BJ (cell line): ENCODE results near the gene NID1. TPM values are rescaled to one million over a fixed set of nuclear protein-coding genes. Genes with fewer than 3 reads are reported as not detected.

ENCODE experiments used
- CTCF ChIA-PET: fragments of 350-600 bp; formaldehyde crosslinking; extraction: SDS; loops from one replicate; lab custom pipeline; 2021; ENCODE audit warnings: antibody characterized with exemption, inconsistent platforms; lab: Yijun Ruan, JAX
- POLR2A ChIA-PET: fragments of 300-600 bp; sonication (Branson Sonifier 250); formaldehyde crosslinking; extraction: SDS; loops from one replicate; lab custom pipeline; 2021; ENCODE audit warnings: antibody characterized with exemption; lab: Charles Lee
- DNase-seq: peaks from one replicate; pipeline ENCODE4 v3.0.0-alpha.2; 2011; ENCODE audit warnings: low read depth
- H3K27me3 ChIP-seq: 2 replicates; pipeline ENCODE4 v1.6.0; 2011; ENCODE audit warnings: low read length; ENCODE audit not compliant: control insufficient read depth, insufficient read depth
- H3K36me3 ChIP-seq: 2 replicates; pipeline ENCODE4 v1.5.1; 2011; ENCODE audit warnings: low read length; ENCODE audit not compliant: control insufficient read depth, insufficient read depth
- H3K4me3 ChIP-seq: 2 replicates; pipeline ENCODE4 v1.5.1; 2011; ENCODE audit warnings: low read depth, mild to moderate bottlenecking, control low read depth, low read length
- polyA plus RNA-seq: library from polyadenylated mRNA; depleted of rRNA; stranded (reverse); fragments of >200 nt; gene quantifications from 2 replicates; pipeline ENCODE4 v1.2.3, GENCODE V29; 2011
- TF ChIP-seq, protein P1 (sequence below): IDR thresholded peaks from 2 replicates; pipeline ENCODE4 v1.5.1; 2011; ENCODE audit warnings: low read depth, mild to moderate bottlenecking, control low read depth, inconsistent platforms, low read length, moderate library complexity; ENCODE audit not compliant: insufficient read depth

The NID1 gene
- polyA plus RNA-seq, 1 experiment: 182 TPM

DNA sequence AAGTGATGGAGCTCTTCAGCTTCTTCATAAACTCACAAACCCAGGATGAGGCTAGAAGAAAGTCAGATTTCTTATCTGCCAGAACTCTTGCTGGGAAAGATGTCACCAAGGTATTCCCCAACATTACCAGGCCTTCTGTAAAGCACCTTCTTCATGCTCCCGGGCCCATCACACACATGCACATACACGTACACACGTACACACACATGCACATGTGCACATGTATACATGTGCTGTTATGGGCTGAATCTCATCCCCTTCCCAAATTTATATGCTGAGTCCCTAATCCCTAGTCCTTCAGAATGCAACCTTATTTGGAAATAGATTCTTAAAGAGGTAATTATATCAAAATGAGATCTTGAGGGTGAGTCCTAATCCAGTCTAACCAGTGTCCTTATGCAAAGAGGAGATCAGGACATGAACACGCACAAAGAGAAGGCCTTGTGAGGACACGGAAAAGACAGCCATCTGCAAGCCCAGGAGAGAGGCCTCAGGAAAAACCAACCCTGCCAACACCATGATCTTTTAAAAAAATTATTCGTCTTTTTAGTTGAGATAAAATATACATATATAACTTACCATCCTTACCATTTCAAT, 121.8 kb downstream of the NID1 start:
- H3K4me3 ChIP-seq: no peak overlapping the region
- TF ChIP-seq, protein P1, sequence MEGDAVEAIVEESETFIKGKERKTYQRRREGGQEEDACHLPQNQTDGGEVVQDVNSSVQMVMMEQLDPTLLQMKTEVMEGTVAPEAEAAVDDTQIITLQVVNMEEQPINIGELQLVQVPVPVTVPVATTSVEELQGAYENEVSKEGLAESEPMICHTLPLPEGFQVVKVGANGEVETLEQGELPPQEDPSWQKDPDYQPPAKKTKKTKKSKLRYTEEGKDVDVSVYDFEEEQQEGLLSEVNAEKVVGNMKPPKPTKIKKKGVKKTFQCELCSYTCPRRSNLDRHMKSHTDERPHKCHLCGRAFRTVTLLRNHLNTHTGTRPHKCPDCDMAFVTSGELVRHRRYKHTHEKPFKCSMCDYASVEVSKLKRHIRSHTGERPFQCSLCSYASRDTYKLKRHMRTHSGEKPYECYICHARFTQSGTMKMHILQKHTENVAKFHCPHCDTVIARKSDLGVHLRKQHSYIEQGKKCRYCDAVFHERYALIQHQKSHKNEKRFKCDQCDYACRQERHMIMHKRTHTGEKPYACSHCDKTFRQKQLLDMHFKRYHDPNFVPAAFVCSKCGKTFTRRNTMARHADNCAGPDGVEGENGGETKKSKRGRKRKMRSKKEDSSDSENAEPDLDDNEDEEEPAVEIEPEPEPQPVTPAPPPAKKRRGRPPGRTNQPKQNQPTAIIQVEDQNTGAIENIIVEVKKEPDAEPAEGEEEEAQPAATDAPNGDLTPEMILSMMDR: no peak
- ChIA-PET CTCF (interaction anchor here (1.0 to 4.2 kb wide), 2 partner anchors 17 to 29 kb away, joined by 3 to 23 read pairs; no protein-coding TSS in a partner anchor), POLR2A (interaction anchor here (0.6 kb wide), 1 partner anchor 110 kb away, joined by 4 read pairs; no protein-coding TSS in a partner anchor)
- no peaks in the 10 kb centered on the region for H3K36me3 ChIP-seq
- DNase-seq: no peak
- no peaks in the 10 kb centered on the region for H3K27me3 ChIP-seq

DNA sequence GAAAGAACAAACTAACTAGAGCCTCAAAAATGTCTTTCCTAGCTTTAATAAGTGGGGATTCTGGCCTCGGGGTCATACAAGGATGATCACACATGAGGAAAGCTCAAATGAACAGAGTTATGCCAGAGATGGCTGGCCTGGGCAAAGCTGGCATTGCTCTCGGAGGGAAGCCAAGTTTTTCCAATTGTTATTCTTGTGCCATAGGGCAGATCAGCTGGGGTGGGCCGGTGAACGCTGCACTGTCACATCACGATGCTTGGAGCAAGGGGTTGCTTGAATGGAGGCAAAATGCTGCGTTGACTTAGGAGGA, 122.3 kb downstream of the NID1 start:
- ChIA-PET POLR2A (interaction anchor here (0.6 kb wide), 1 partner anchor 110 kb away, joined by 4 read pairs; no protein-coding TSS in a partner anchor), CTCF (interaction anchor here (0.7 to 4.2 kb wide), 3 partner anchors 18 to 37 kb away, joined by 3 to 23 read pairs (median 3); no protein-coding TSS in a partner anchor)

DNA sequence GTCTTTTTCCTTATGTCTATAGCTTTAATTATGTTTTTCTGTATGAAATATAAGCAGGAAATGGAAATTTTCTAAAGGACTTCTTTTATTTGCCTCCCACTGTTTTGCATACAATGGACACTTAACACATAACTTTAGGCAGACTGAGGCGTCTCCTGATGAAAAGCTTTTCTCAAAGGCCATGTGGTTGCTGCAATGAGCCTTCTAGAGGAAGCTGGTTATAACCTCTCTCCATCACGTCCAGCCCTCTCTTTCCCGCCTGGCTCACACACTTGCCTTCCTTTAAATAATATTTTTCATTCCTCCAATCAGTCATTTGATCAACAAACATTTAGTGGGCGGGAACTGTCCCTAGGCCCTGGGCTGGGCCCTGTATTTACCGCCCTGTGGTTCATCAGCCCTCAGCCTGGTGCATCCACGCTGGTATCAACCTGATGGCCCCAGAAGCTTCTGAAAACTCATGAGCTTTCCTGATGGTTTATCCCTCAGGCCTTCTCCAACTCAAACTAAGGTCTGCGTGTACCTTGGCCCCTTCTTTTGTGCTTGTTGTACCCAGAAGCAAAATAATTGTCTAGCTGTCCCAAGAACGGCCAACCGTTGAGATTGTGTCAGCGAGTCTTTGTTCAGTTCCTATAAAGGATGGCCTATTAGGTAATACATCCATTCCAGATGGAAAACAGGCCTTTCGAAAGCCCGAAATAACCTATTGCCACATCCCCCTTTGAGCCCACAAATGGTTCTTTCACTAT, 122.8 kb downstream of the NID1 start:
- CTCF ChIA-PET: interaction anchor here (0.7 to 4.2 kb wide), 4 partner anchors 8 to 37 kb away, joined by 3 to 23 read pairs (median 3); no protein-coding TSS in a partner anchor
- POLR2A ChIA-PET: interaction anchor here (0.6 kb wide), 1 partner anchor 109 kb away, joined by 4 read pairs; no protein-coding TSS in a partner anchor
- no peaks in the 10 kb centered on the region for H3K36me3 ChIP-seq
- no peak overlapping the region for H3K4me3 ChIP-seq
- DNase-seq: no peak
- no peaks in the 10 kb centered on the region for H3K27me3 ChIP-seq
- TF ChIP-seq, protein P1: no peak

More for the DNA sequence above, 122.3 kb downstream of the NID1 start:
- TF ChIP-seq, protein P1: no peak
- DNase-seq: no peak
- Histone ChIP-seq H3K27me3 (no peaks in the 10 kb centered on the region), H3K4me3 (no peak overlapping the region), H3K36me3 (no peaks in the 10 kb centered on the region)

DNA sequence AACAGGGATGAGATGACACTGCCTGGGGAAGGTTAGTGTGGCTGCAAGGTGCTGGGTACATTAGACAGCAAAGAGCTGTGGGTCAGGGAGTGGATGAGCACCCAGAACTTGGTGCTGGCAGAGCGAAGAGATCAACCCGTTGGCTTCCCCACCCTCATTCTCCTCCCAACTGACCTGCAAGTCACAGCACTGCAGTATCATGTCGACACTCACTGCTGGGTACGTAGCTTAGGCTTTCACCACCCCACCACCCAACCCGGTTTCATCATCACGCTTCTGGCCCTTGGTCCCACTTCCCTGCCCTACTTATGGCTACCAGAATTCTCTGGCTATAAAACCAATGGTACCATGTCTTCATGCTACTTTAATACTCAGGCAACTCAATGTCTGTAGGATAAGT, 124.6 kb downstream of the NID1 start:
- POLR2A ChIA-PET: no interaction called here
- H3K27me3 ChIP-seq: no peaks in the 10 kb centered on the region
- CTCF ChIA-PET: interaction anchor here (4.2 kb wide), 1 partner anchor 32 kb away, joined by 23 read pairs; no protein-coding TSS in a partner anchor
- no peak for DNase-seq
- H3K4me3 ChIP-seq: no peak overlapping the region
- H3K36me3 ChIP-seq: no peaks in the 10 kb centered on the region
- TF ChIP-seq, protein P1: no peak

DNA sequence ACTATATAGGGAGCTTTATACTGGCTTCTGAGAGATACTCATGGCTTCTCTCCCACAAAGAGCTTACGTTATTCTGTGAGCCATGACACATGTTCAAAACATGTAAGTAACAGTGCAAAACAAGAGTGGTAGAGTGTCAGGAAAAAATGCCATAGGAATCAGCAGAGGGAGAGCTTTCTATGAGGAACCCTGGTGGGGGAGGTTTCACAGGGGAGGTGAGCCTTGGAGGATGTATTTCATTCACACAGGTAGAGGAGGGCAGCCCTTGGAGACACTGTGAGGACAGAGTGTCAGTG, 125.5 kb downstream of the NID1 start:
- POLR2A ChIA-PET: no interaction called here
- CTCF ChIA-PET: no interaction called here
- no peak for DNase-seq

More for the DNA sequence above, 125.5 kb downstream of the NID1 start:
- no peaks in the 10 kb centered on the region for H3K27me3 ChIP-seq
- no peak overlapping the region for H3K4me3 ChIP-seq
- TF ChIP-seq, protein P1: no peak
- H3K36me3 ChIP-seq: no peaks in the 10 kb centered on the region
